Spleen (tissue), 11 donors: Measurements from ENCODE around the gene AK8. TPM values are rescaled to one million over a fixed set of nuclear protein-coding genes. Genes with fewer than 3 reads are reported as not detected.

Source experiments
- DNase-seq: peaks from one replicate; pipeline ENCODE4 v3.0.0-alpha.2; 2020
- H3K27ac ChIP-seq, 8 donors: fragments of 200-600 bp; sonication (generic) in 7 of 8; 1 replicate in 4 of 8; 2 replicates in 4 of 8; pipeline versions ENCODE4 v1.5.0 to v1.8.0; 2016 to 2021; ENCODE audit warnings: inconsistent platforms in 4 of 8, mild to moderate bottlenecking in 4 of 8, moderate library complexity in 1 of 8
- H3K27me3 ChIP-seq, 7 donors: fragments of 200-600 bp; sonication (generic) in 6 of 7; replicated peaks in 1 of 7; 1 replicate in 4 of 7; 2 replicates in 3 of 7; pipeline versions ENCODE4 v1.5.0 to v1.8.0; 2016 to 2021; ENCODE audit warnings: inconsistent platforms in 3 of 7, mild to moderate bottlenecking in 1 of 7
- H3K36me3 ChIP-seq, 6 donors: fragments of 200-600 bp; sonication (generic) in 5 of 6; 1 replicate in 4 of 6; 2 replicates in 2 of 6; pipeline versions ENCODE4 v1.5.0 to v1.8.0; 2016 to 2021; ENCODE audit warnings: inconsistent platforms in 2 of 6
- H3K4me1 ChIP-seq, 6 donors: fragments of 200-600 bp; sonication (generic) in 5 of 6; 1 replicate in 3 of 6; 2 replicates in 3 of 6; pipeline versions ENCODE4 v1.5.0 to v1.8.0; 2016 to 2021; ENCODE audit warnings: inconsistent platforms in 3 of 6
- H3K4me3 ChIP-seq, 8 donors: fragments of 200-600 bp; sonication (generic) in 7 of 8; 1 replicate in 4 of 8; 2 replicates in 4 of 8; pipeline versions ENCODE4 v1.5.0 to v1.8.0; 2016 to 2021; ENCODE audit warnings: inconsistent platforms in 4 of 8, mild to moderate bottlenecking in 4 of 8, moderate library complexity in 2 of 8
- H3K9me3 ChIP-seq, 8 donors: fragments of 200-600 bp; sonication (generic) in 7 of 8; 1 replicate in 4 of 8; 2 replicates in 4 of 8; pipeline versions ENCODE4 v1.5.0 to v1.8.0; 2016 to 2021; ENCODE audit warnings: inconsistent platforms in 4 of 8
- POLR2A ChIP-seq, 3 donors: fragments of 450-650 bp; IDR thresholded peaks; one replicate each; pipeline ENCODE4 v1.5.1; 2017; ENCODE audit warnings: antibody characterized with exemption in 3 of 3, mild to moderate bottlenecking in 1 of 3
- POLR2AphosphoS5 ChIP-seq, 3 donors: sonication (generic); formaldehyde crosslinking; IDR thresholded peaks; one replicate each; pipeline ENCODE4 v1.5.1; 2017; ENCODE audit warnings: antibody characterized with exemption in 3 of 3
- WGBS, 5 donors: extraction: QIAGEN DNeasy Blood & Tissue Kit in 3 of 5; methylation state at CpG; one replicate each; pipeline versions ENCODE4 v1.1.5 to v1.1.7; 2013 to 2018; 5-methylcytosine and 5-hydroxymethylcytosine counted together
- intact Hi-C: fragments of 100-400 bp; cut with DNase I; formaldehyde crosslinking; loops from one replicate; pipeline ENCODE4 v1.15.0; 2023; ENCODE audit warnings: low total_unique reads
- polyA plus RNA-seq, 3 donors: library from polyadenylated mRNA; stranded (reverse); fragments of 200-250 nt; gene quantifications; one replicate each; pipeline ENCODE4 v1.2.1, GENCODE V29; 2013
- total RNA-seq, 7 donors: library from RNA; depleted of rRNA in 3 of 7; stranded (reverse); fragments of >200 nt in 3 of 7; fragmentation: NEBNext Ultra II Directional in 4 of 7; extraction: Animal tissue kit (Norgen Biotek cat#: 25700) in 4 of 7; gene quantifications; one replicate each; pipeline versions ENCODE4 v1.1.0 to v1.2.1, GENCODE V29; 2016 to 2021
- TF ChIP-seq, protein P1 (sequence below), 11 experiments: fragments of 200-600 bp in 7 of 11; fragments of 450-650 bp in 4 of 11; sonication (generic) in 4 of 11; IDR thresholded peaks in 8 of 11; conservative IDR thresholded peaks in 3 of 11; 1 replicate in 7 of 11; 2 replicates in 4 of 11; pipeline versions ENCODE4 v1.4.0 to v1.8.0; 2016 to 2021; ENCODE audit warnings: antibody characterized with exemption in 11 of 11, inconsistent platforms in 4 of 11, mild to moderate bottlenecking in 1 of 11
- donor health status: healthy with polysubstance abuse.
- donor health status: DM: no; HTN: no; CAD: no; lungs with moderate emphysema.
- donor health status: DM: no; HTN: no; CAD: no.
- donor health status: Bipolar disorder and iron deficiency.
- donor health status: healthy.
- donor health status: DM: no; HTN: no; CAD: no.
- donor health status: DM: yes; HTN: yes; CAD: no.

Gene AK8
- total and polyA plus RNA-seq, 10 donors: 0.22 to 1.8 (median 0.93) TPM

DNA sequence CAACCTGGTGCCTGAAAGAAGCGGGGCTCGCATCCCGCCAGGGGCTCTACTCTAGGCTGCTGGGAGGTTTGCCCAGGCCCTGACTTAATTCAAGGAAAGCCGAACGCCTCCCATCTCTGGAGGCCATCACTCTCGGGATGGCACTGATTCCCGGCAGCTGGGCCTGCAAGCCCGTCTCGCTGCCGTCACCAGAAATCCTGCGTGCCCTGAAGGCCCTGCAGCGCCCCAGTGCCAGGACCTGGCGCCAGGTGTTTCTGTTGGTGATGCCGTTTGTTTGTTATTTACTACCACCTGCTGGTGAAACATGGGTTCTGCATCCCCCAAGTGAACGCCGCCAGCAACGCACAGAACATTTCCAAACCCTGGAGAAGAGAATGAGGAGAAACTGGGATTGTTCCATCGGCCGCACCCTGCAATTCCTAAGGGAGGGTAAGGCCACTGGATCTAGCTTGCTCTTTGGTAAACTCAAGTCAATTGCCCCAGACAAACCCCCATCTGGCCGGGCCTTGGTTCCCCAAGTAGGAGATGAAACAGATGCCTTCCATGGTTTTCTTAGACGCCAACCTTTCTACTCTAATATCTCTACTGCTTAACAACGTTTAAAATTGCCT is 77.9 kb downstream of the AK8 start:
- 16 to 25% (median 18%) methylated on average over 20 to 22 of the region's 22 CpGs for WGBS, 5 donors
- Histone ChIP-seq H3K9me3 (no peaks in the 10 kb centered on the region), H3K4me1 (peaks cover 0 to 26% (median 6%) of the 10 kb centered on the region in 6 donors), H3K4me3 (no peak overlapping the region), H3K36me3 (no peaks in the 10 kb centered on the region), H3K27ac (no peak overlapping the region), H3K27me3 (peaks cover 0 to 46% (median 0%) of the 10 kb centered on the region in 7 donors)
- intact Hi-C loops: loop anchor here (2.0 to 10.0 kb wide), 3 partner anchors 105 to 389 kb away; partner anchors contain the start of gene CFAP77
- TF ChIP-seq, protein P1, sequence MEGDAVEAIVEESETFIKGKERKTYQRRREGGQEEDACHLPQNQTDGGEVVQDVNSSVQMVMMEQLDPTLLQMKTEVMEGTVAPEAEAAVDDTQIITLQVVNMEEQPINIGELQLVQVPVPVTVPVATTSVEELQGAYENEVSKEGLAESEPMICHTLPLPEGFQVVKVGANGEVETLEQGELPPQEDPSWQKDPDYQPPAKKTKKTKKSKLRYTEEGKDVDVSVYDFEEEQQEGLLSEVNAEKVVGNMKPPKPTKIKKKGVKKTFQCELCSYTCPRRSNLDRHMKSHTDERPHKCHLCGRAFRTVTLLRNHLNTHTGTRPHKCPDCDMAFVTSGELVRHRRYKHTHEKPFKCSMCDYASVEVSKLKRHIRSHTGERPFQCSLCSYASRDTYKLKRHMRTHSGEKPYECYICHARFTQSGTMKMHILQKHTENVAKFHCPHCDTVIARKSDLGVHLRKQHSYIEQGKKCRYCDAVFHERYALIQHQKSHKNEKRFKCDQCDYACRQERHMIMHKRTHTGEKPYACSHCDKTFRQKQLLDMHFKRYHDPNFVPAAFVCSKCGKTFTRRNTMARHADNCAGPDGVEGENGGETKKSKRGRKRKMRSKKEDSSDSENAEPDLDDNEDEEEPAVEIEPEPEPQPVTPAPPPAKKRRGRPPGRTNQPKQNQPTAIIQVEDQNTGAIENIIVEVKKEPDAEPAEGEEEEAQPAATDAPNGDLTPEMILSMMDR (IDR thresholded peaks at IDR 0.05 in 8 of 11, conservative IDR thresholded peaks at IDR 0.05 in 3 of 11): peak; percentile 88 to 95 (median 92)
- TF ChIP-seq POLR2AphosphoS5 (IDR thresholded peaks at IDR 0.05): peak in 2 of 3 donors; percentile 49 to 64
- no peak for TF ChIP-seq POLR2A (IDR thresholded peaks at IDR 0.05)
- peak; percentile 85 for DNase-seq

- Histone ChIP-seq H3K36me3 (no peaks in the 10 kb centered on the region), H3K4me1 (peaks cover 0 to 17% (median 6%) of the 10 kb centered on the region in 6 donors), H3K27ac (no peak overlapping the region), H3K4me3 (no peak overlapping the region), H3K9me3 (no peaks in the 10 kb centered on the region), H3K27me3 (peaks cover 0 to 44% (median 0%) of the 10 kb centered on the region in 7 donors)
- intact Hi-C loops: no loop called here
- DNase-seq: no peak
- no peak for TF ChIP-seq POLR2A (IDR thresholded peaks at IDR 0.05)
- TF ChIP-seq POLR2AphosphoS5 (IDR thresholded peaks at IDR 0.05): peak in 2 of 3 donors; percentile 48 to 64
- TF ChIP-seq, protein P1 (IDR thresholded peaks at IDR 0.05 in 8 of 11, conservative IDR thresholded peaks at IDR 0.05 in 3 of 11): peak in 3 of 11 experiments; percentile 11 to 19 (median 14)
- WGBS, 5 donors: 45 to 58% (median 52%) methylated on average over 25 to 27 of the region's 27 CpGs
These were observed 79.0 kb downstream of the AK8 start for GRCh38 chr9:132798817-132799790.

DNA sequence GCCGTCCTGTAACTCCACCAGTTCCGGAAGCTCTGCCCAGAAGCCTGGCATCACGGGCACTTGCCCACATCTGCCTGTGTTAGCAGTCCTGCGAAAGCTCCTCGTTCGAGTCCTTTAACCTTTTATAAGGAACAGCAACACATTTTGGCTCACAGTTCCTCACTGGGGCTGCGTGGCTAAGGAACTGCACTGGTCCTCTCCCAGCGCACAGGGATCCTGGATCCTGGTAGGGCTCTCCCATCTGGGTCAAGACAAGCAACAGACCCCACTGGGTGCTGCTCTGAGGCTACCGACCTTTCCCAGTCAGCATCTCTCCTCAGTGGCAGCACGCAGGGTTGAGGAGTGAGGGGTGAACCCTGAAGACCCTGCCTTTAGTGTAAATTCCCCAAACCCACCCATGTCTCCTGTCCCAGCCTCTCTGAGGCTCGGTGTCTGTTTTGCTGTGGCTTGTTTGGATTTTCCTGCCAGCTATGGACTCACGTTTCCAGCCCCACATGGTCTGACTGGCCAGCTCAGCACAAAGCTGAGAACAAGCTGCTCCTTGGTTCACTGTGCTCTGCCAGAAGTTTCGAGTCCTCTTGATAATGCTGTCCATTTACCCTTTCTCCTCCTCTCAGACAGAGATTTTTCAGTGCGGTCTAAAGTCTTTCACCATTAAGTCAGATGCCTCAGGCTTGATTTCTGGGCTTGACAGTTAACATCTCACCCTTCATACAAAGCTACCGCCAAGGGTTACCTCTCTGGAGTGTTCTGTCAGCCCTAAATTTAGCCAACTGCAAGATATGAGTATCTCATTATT is 80.0 kb downstream of the AK8 start:
- no peak for DNase-seq
- intact Hi-C loops: no loop called here
- 76 to 88% (median 83%) methylated on average over 15 of the region's 15 CpGs for WGBS, 5 donors
- Histone ChIP-seq H3K27ac (no peak overlapping the region), H3K27me3 (peaks cover 0 to 45% (median 0%) of the 10 kb centered on the region in 7 donors), H3K4me1 (peaks cover 0 to 16% (median 6%) of the 10 kb centered on the region in 6 donors), H3K36me3 (no peaks in the 10 kb centered on the region), H3K9me3 (no peaks in the 10 kb centered on the region), H3K4me3 (no peak overlapping the region)
- TF ChIP-seq, protein P1 (IDR thresholded peaks at IDR 0.05 in 8 of 11, conservative IDR thresholded peaks at IDR 0.05 in 3 of 11): no peak
- TF ChIP-seq POLR2AphosphoS5 (IDR thresholded peaks at IDR 0.05) (no peak), POLR2A (IDR thresholded peaks at IDR 0.05) (no peak)
